ENCODE data around the gene LHFPL6. TPM values are rescaled to one million over a fixed set of nuclear protein-coding genes. Genes with fewer than 3 reads are reported as not detected.

The LHFPL6 gene
- total RNA-seq, 1 experiment from 2014 or later = 8.9 TPM

DNA sequence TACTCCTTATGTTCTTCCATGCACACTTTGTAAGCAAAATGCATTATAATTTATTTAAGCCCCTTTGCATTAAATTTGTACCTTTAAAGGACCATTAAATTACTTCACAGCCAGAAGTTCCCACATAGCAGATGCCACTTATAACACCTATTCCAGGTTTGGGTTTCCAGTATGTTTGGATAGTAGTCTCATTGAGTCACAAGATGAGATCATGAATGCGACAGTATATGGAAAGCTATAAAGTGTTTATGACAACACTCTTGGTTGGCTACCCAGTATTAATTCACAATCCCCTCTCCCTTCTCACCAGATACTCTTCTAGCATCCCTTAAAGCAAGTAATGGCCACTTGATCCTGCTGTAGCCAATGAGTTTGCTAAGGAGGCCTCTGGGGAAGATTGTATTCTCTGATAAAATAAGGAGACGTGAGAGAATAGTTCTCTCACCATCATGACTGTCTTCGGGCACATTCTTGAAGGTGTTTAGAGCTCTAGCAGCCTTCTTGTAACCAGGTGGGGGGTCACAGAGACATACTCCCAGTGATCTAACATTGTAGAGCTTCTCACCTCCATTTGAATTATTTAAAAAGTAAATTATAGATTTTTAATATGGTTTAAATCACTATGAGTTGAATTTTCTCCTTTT, 2.8 kb upstream of the LHFPL6 start:
- no peak overlapping the region for H3K4me3 Mint-ChIP-seq (ENCODE audit: unreplicated experiment)
- H3K9me3 Mint-ChIP-seq (ENCODE audit: unreplicated experiment) = no peaks in the 10 kb centered on the region
- H3K27ac Mint-ChIP-seq (ENCODE audit: low read depth, unreplicated experiment) = no peak overlapping the region
- no peaks in the 10 kb centered on the region for H3K36me3 Mint-ChIP-seq (ENCODE audit: insufficient read depth, unreplicated experiment)
- peaks cover 26% of the 10 kb centered on the region for H3K27me3 Mint-ChIP-seq (ENCODE audit: insufficient read depth, unreplicated experiment)
- intact Hi-C loops (cut with micrococcal nuclease) = no loop called here
- DNase-seq (ENCODE audit: unreplicated experiment) = no peak
- no peak for TF ChIP-seq CTCF (IDR thresholded peaks at IDR 0.05; ENCODE audit: unreplicated experiment)
- peaks cover 15% of the 10 kb centered on the region for H3K4me1 Mint-ChIP-seq (ENCODE audit: insufficient read depth, unreplicated experiment)
- ChIA-PET CTCF (interaction anchor here (0.6 to 2.6 kb wide), 2 partner anchors 10 to 11 kb away, joined by 3 to 8 read pairs; no protein-coding TSS in a partner anchor), POLR2A (interaction anchor here (0.5 to 1.3 kb wide), 3 partner anchors 49 to 364 kb away, joined by 3 to 4 read pairs (median 3); no protein-coding TSS in a partner anchor)
- BruUV-seq (replicated peaks) = no TSS peak

DNA sequence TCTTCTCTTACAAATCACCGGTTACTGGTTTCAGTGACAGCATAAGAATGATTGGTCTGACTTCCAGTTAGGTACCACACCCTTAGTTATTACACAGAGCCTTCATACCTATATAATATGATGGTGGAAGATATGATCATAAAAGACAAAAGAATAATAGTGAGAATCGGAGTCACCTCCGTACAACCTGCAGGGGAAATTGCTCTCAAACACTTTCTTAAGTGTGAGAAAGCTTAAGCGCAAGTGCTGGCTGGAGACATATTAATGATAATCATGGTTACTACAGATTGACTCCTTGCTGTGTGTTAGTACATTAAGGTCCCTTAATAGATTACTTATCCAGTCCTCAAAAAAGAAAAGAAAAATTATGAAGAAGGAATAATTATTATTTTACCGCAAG, 1.8 kb upstream of the LHFPL6 start:
- Mint-ChIP-seq H3K27ac (ENCODE audit: low read depth, unreplicated experiment) (no peak overlapping the region), H3K36me3 (ENCODE audit: insufficient read depth, unreplicated experiment) (no peaks in the 10 kb centered on the region), H3K27me3 (ENCODE audit: insufficient read depth, unreplicated experiment) (peaks cover 18% of the 10 kb centered on the region), H3K4me1 (ENCODE audit: insufficient read depth, unreplicated experiment) (peaks cover 15% of the 10 kb centered on the region), H3K4me3 (ENCODE audit: unreplicated experiment) (no peak overlapping the region), H3K9me3 (ENCODE audit: unreplicated experiment) (no peaks in the 10 kb centered on the region)
- DNase-seq (ENCODE audit: unreplicated experiment) = no peak
- no TSS peak for BruUV-seq (replicated peaks)
- intact Hi-C loops (cut with micrococcal nuclease) = loop anchor here (5.0 kb wide), 1 partner anchor 102 kb away; no protein-coding TSS in a partner anchor
- no peak for TF ChIP-seq CTCF (IDR thresholded peaks at IDR 0.05; ENCODE audit: unreplicated experiment)
- CTCF ChIA-PET = interaction anchor here (0.6 to 2.6 kb wide), 4 partner anchors 12 to 553 kb away, joined by 3 to 8 read pairs (median 4); no protein-coding TSS in a partner anchor
- POLR2A ChIA-PET = no interaction called here

DNA sequence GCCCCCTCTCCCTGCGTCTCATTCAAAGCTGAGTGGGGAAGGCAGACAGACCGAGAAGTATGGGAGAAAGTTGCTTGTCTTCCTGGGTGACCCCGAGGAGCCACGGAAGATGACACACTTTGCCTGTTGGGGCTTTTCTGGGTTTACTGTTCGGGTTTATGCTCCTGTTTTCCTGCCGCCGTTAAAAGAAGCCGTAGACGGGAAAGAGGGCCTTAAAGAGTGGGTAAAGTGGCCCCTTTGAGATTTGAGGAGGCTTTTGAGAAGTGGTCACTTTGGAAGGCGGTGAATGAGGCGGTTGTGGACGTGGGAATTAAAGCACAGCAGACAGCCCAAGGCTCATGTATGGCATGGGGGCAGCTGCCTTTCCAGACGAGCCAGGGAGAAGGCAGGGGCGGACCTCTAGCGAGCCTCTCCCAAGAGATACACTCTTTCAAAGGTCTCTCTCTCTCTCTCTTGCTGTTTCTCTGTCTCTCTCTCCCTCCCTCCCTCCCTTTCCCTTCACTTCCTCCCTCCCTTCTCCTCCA, 493 bp upstream of the LHFPL6 start:
- intact Hi-C loops (cut with micrococcal nuclease) = loop anchor here (5.0 kb wide), 1 partner anchor 101 kb away; no protein-coding TSS in a partner anchor
- no peaks in the 10 kb centered on the region for H3K9me3 Mint-ChIP-seq (ENCODE audit: unreplicated experiment)
- no TSS peak for BruUV-seq (replicated peaks)
- H3K4me3 Mint-ChIP-seq (ENCODE audit: unreplicated experiment) = peak overlapping the region; percentile 85
- peaks cover 15% of the 10 kb centered on the region for H3K4me1 Mint-ChIP-seq (ENCODE audit: insufficient read depth, unreplicated experiment)
- no peaks in the 10 kb centered on the region for H3K36me3 Mint-ChIP-seq (ENCODE audit: insufficient read depth, unreplicated experiment)
- H3K27me3 Mint-ChIP-seq (ENCODE audit: insufficient read depth, unreplicated experiment) = peaks cover 6% of the 10 kb centered on the region
- no peak for TF ChIP-seq CTCF (IDR thresholded peaks at IDR 0.05; ENCODE audit: unreplicated experiment)
- H3K27ac Mint-ChIP-seq (ENCODE audit: low read depth, unreplicated experiment) = peak overlapping the region; percentile 90
- DNase-seq (ENCODE audit: unreplicated experiment) = peak; percentile 29
- CTCF ChIA-PET = interaction anchor here (1.2 to 3.2 kb wide), 4 partner anchors 8 to 320 kb away, joined by 3 to 18 read pairs (median 7); no protein-coding TSS in a partner anchor
- POLR2A ChIA-PET = interaction anchor here (0.7 to 1.5 kb wide), 3 partner anchors 60 to 566 kb away, joined by 4 to 7 read pairs (median 5); partner anchors contain the start of genes NHLRC3 and PROSER1

GRCh38 chr13:39602277-39602613, 748 bp downstream of the LHFPL6 start:
- POLR2A ChIA-PET = interaction anchor here (0.7 to 1.0 kb wide), 2 partner anchors 10 to 564 kb away, joined by 3 read pairs; partner anchors contain the start of genes NHLRC3 and PROSER1
- Mint-ChIP-seq H3K9me3 (ENCODE audit: unreplicated experiment) (no peaks in the 10 kb centered on the region), H3K27ac (ENCODE audit: low read depth, unreplicated experiment) (peak overlapping the region; percentile 68)

More at GRCh38 chr13:39602277-39602613, 748 bp downstream of the LHFPL6 start:
- BruUV-seq (replicated peaks) = no TSS peak
- no peak for TF ChIP-seq CTCF (IDR thresholded peaks at IDR 0.05; ENCODE audit: unreplicated experiment)
- intact Hi-C loops (cut with micrococcal nuclease) = loop anchor here (1.0 to 5.0 kb wide), 3 partner anchors 100 to 328 kb away; no protein-coding TSS in a partner anchor
- no peak for DNase-seq (ENCODE audit: unreplicated experiment)
- Mint-ChIP-seq H3K27me3 (ENCODE audit: insufficient read depth, unreplicated experiment) (no peaks in the 10 kb centered on the region), H3K36me3 (ENCODE audit: insufficient read depth, unreplicated experiment) (no peaks in the 10 kb centered on the region), H3K4me3 (ENCODE audit: unreplicated experiment) (peak overlapping the region; percentile 85), H3K4me1 (ENCODE audit: insufficient read depth, unreplicated experiment) (peaks cover 15% of the 10 kb centered on the region)
- CTCF ChIA-PET = interaction anchor here (0.7 to 3.2 kb wide), 10 partner anchors 10 to 552 kb away, joined by 3 to 18 read pairs (median 3); no protein-coding TSS in a partner anchor

Data from MCF 10A (cell line).